HG03196 (cell line): ENCODE results near the gene TPSAB1.
"Not testable (repeated sequence)": the region's sequence is repeated elsewhere in the genome, so short reads cannot be mapped to it uniquely, and the experiment has no call there.

Experiments
- ATAC-seq: cut with Tn5 transposase; IDR thresholded peaks from one replicate; pipeline ENCODE4 v1.9.1; 2021; ENCODE audit not compliant: unreplicated experiment

TPSAB1 gene

GRCh38 chr16:1240436-1240835 is at the start of gene TPSAB1:
Gene TPSAB1 (plus strand): TSS chr16:1240705. CDS start chr16:1240939, 234 bp downstream.
- ATAC-seq: not testable (repeated sequence)

- not testable (repeated sequence) for ATAC-seq
Measured at GRCh38 chr16:1190789-1191188, 49.7 kb upstream of the TPSAB1 start.

GRCh38 chr16:1192384-1193073 is 48.0 kb upstream of the TPSAB1 start:
- no peak for ATAC-seq

- ATAC-seq: no peak
Measured at GRCh38 chr16:1193143-1193824, 47.2 kb upstream of the TPSAB1 start.

- ATAC-seq: no peak
Measured at GRCh38 chr16:1193825-1194581, 46.5 kb upstream of the TPSAB1 start.

- no peak for ATAC-seq
Measured at GRCh38 chr16:1194665-1195392, 45.7 kb upstream of the TPSAB1 start.

- ATAC-seq: no peak
Measured at GRCh38 chr16:1195393-1195666, 45.2 kb upstream of the TPSAB1 start.

- ATAC-seq: no peak
Measured at GRCh38 chr16:1196494-1196893, 44.0 kb upstream of the TPSAB1 start.

- no peak for ATAC-seq
Measured at GRCh38 chr16:1197237-1197866, 43.2 kb upstream of the TPSAB1 start.

GRCh38 chr16:1198194-1198593 is 42.3 kb upstream of the TPSAB1 start:
- ATAC-seq: no peak

GRCh38 chr16:1198671-1199346 is 41.7 kb upstream of the TPSAB1 start:
- not testable (repeated sequence) for ATAC-seq

GRCh38 chr16:1199347-1200013 is 41.0 kb upstream of the TPSAB1 start:
- no peak for ATAC-seq

GRCh38 chr16:1200014-1200627 is 40.4 kb upstream of the TPSAB1 start:
- no peak for ATAC-seq

- ATAC-seq: no peak
Measured at GRCh38 chr16:1201444-1201843, 39.1 kb upstream of the TPSAB1 start.

- ATAC-seq: no peak
Measured at GRCh38 chr16:1202274-1202673, 38.2 kb upstream of the TPSAB1 start.

- no peak for ATAC-seq
Measured at GRCh38 chr16:1204933-1205332, 35.6 kb upstream of the TPSAB1 start.

GRCh38 chr16:1206326-1206725 is 34.2 kb upstream of the TPSAB1 start:
- ATAC-seq: no peak

GRCh38 chr16:1206786-1207185 is 33.7 kb upstream of the TPSAB1 start:
- no peak for ATAC-seq

GRCh38 chr16:1208239-1208830 is 32.2 kb upstream of the TPSAB1 start:
- ATAC-seq: no peak
